Right cardiac atrium (tissue), 5 donors: ENCODE results near the gene CTTNBP2NL. TPM values are rescaled to one million over a fixed set of nuclear protein-coding genes. Genes with fewer than 3 reads are reported as not detected.
"Not testable (repeated sequence)": the region's sequence is repeated elsewhere in the genome, so short reads cannot be mapped to it uniquely, and the experiment has no call there.

Experiments
- ATAC-seq, 2 donors: fragments of 200-7000 bp; cut with Tn5 transposase; one replicate each; pipeline versions ENCODE4 v1.8.0 to v1.9.1; 2020; ENCODE audit warnings: moderate library complexity in 2 of 2, mild to moderate bottlenecking in 1 of 2
- DNase-seq, 3 donors: peaks; one replicate each; pipeline ENCODE4 v3.0.0-alpha.2; 2020
- H3K27ac ChIP-seq: one replicate; pipeline ENCODE4 v1.5.1; 2013; ENCODE audit warnings: mild to moderate bottlenecking, low read length, control low read depth, moderate library complexity
- H3K27me3 ChIP-seq: one replicate; pipeline ENCODE4 v1.6.1; 2013; ENCODE audit not compliant: control insufficient read depth, insufficient read depth
- H3K4me1 ChIP-seq: one replicate; pipeline ENCODE4 v1.6.1; 2013; ENCODE audit warnings: low read length; ENCODE audit not compliant: control insufficient read depth, insufficient read depth
- H3K4me3 ChIP-seq: one replicate; pipeline ENCODE4 v1.5.1; 2013; ENCODE audit warnings: low read length, control low read depth
- H3K9me3 ChIP-seq: one replicate; pipeline ENCODE4 v1.6.1; 2013; ENCODE audit warnings: low read length; ENCODE audit not compliant: control insufficient read depth
- WGBS: extraction: QIAGEN DNeasy Blood & Tissue Kit; methylation state at CpG from one replicate; pipeline ENCODE4 v1.1.7; 2013; 5-methylcytosine and 5-hydroxymethylcytosine counted together
- intact Hi-C, 4 donors: fragments of 100-400 bp; cut with DNase I; formaldehyde crosslinking; loops; one replicate each; pipeline versions ENCODE4 v1.11.0 to v1.14.0; 2022 to 2023
- polyA plus RNA-seq: library from polyadenylated mRNA; stranded (reverse); fragments of 200-250 nt; gene quantifications from one replicate; pipeline ENCODE4 v1.2.3, GENCODE V29; 2013
- total RNA-seq, 4 donors: library from RNA; stranded (reverse); fragmentation: NEBNext Ultra II Directional; extraction: Animal tissue kit (Norgen Biotek cat#: 25700); gene quantifications; one replicate each; pipeline ENCODE4 v1.2.1, GENCODE V29; 2021
- donor health status: healthy with polysubstance abuse.
- donor health status: DM: no; HTN: yes; CAD: no.
- donor health status: DM: no; HTN: no; CAD: no.
- donor health status: DM: no; HTN: yes; CAD: no; lungs with severe emphysema.
- donor health status: DM: yes; HTN: yes; CAD: no.

The CTTNBP2NL gene
- total and polyA plus RNA-seq, 5 donors = 5.1 to 24.9 (median 16.7) TPM

DNA sequence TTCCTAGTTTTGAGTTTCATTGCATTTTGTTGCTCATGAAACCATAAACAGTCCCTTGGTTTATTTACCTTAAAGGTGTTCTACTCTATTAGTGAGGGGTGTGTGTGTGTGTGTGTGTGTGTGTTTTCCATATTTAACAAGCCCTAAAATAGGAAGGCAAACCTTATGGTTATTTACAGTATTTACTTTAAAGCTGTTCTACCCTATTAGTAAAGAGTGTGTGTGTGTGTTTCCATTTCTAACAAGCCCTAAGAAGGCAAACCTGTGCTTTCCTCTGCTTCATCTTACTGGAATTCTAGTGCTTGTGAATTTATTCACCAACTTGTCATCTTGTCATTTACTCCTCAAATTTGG lies 53.6 kb downstream of the CTTNBP2NL start:
- Histone ChIP-seq H3K4me1 (peaks cover 6% of the 10 kb centered on the region), H3K27ac (no peak overlapping the region)

DNA sequence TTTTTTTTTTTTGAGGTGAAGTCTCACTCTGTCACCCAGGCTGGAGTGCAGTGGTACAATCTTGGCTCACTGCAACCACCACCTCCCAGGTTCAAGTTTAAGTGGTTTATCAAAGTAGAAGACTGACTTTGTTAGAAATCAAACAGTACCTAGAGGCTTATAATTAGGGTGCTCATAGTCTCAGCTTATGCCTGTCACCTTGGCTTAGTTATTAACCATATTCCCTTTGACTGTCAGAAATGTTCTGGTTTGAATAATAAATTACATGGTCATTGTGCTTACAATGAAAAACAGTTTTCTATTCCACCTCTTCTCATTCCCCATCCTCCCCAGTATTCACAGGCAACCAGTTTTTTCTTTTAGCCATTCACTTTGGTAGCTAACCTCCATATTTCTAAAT lies 54.8 kb downstream of the CTTNBP2NL start:
- no peak overlapping the region for H3K4me3 ChIP-seq
- no peaks in the 10 kb centered on the region for H3K27me3 ChIP-seq
- no peak for ATAC-seq
- H3K9me3 ChIP-seq = no peaks in the 10 kb centered on the region
- no peak overlapping the region for H3K27ac ChIP-seq
- peaks cover 2% of the 10 kb centered on the region for H3K4me1 ChIP-seq
- intact Hi-C loops = no loop called here
- DNase-seq = no peak

More for the DNA sequence above, 53.6 kb downstream of the CTTNBP2NL start:
- no peaks in the 10 kb centered on the region for H3K9me3 ChIP-seq
- no peak overlapping the region for H3K4me3 ChIP-seq
- DNase-seq (no peak), ATAC-seq (no peak)
- intact Hi-C loops = no loop called here
- H3K27me3 ChIP-seq = no peaks in the 10 kb centered on the region

DNA sequence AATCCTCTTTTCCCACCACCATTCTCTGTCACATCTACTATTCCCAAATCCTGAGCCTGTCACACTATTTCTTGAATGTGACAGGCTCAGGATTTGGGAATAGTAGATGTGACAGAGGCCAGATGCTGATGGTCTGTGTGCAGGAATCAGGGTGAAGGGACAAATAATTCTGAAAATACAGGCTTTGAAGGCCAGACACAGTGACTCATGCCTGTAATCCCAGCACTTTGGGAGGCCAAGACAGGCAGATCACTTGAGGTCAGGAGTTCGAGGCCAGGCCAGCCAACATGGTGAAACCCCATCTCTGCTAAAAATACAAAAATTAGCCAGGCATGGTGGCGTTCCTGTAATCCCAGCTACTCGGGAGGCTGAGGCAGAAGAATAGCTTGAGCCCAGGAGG lies 55.3 kb downstream of the CTTNBP2NL start:
- H3K9me3 ChIP-seq, H3K27ac ChIP-seq, DNase-seq, H3K27me3 ChIP-seq, H3K4me3 ChIP-seq, H3K4me1 ChIP-seq, intact Hi-C loops, ATAC-seq: not testable (repeated sequence)
- 72% methylated on average over 3 of the region's 3 CpGs for WGBS

DNA sequence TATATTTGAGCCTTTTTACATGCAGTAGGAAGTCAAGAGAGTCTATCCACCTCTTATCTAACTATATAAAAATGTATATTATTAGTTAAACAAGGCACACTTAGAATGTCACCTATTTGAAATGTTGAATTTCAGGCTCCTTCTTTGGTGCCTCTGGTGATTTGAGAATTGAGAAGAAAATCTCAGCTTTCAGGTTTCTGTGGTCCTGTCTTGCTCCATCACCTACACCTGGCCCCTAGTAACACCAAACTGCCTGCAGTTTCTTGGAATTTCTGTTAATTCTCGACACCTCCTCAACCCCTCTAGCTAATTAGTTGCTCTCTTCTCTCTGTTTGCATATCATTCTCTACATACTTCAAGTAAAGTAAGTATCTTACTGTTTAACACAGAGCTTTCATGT lies 57.9 kb downstream of the CTTNBP2NL start:
- 94% methylated on average over 1 of the region's 1 CpG for WGBS
- no peak overlapping the region for H3K27ac ChIP-seq
- DNase-seq (no peak), ATAC-seq (no peak)
- intact Hi-C loops = no loop called here
- no peaks in the 10 kb centered on the region for H3K9me3 ChIP-seq
- H3K27me3 ChIP-seq = no peaks in the 10 kb centered on the region
- H3K4me1 ChIP-seq = no peaks in the 10 kb centered on the region
- no peak overlapping the region for H3K4me3 ChIP-seq

DNA sequence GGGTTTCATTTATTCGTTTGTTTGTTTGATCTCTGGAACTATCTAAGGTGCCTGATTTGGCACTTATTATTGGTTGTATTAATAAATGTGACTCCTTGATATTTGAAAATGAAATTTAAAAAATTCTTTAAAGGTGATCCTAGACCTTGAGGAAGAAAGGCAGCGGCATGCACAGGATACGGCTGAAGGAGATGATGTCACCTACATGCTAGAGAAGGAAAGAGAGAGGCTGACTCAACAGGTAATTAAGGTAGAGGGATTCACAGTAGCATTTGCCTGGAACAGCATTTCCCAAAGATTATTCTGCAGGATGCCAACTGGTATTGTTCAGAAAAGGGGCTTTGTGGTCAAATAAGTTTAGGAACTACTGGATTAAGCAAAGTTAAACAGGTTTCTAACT lies 58.3 kb downstream of the CTTNBP2NL start:
- no peak for ATAC-seq
- intact Hi-C loops = no loop called here
- Histone ChIP-seq H3K4me1 (no peaks in the 10 kb centered on the region), H3K4me3 (no peak overlapping the region), H3K9me3 (no peaks in the 10 kb centered on the region), H3K27ac (no peak overlapping the region), H3K27me3 (no peaks in the 10 kb centered on the region)
- 89% methylated on average over 3 of the region's 3 CpGs for WGBS
- DNase-seq = no peak

DNA sequence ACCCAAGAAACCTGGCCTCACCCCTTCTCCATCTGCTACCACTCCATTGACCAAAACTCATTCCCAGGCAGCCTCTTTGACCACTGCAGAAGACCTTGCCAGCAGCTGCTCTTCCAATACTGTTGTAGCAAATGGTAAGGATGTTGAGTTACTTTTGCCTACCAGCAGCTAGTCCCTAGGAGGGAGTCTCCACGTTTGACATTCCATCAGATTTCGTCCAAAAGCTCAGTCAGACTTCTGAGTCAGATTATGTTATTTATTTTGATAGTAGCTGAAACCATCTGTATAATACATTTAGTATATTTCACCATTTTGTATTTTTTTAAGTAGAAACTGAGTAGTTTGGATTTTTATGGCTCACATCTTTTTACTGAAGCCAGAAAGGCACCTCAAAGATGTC lies 61.2 kb downstream of the CTTNBP2NL start:
- Histone ChIP-seq H3K27ac (no peak overlapping the region), H3K4me3 (no peak overlapping the region), H3K4me1 (no peaks in the 10 kb centered on the region), H3K27me3 (no peaks in the 10 kb centered on the region), H3K9me3 (no peaks in the 10 kb centered on the region)
- intact Hi-C loops = no loop called here
- ATAC-seq = no peak
- 80% methylated on average over 2 of the region's 2 CpGs for WGBS
- no peak for DNase-seq

DNA sequence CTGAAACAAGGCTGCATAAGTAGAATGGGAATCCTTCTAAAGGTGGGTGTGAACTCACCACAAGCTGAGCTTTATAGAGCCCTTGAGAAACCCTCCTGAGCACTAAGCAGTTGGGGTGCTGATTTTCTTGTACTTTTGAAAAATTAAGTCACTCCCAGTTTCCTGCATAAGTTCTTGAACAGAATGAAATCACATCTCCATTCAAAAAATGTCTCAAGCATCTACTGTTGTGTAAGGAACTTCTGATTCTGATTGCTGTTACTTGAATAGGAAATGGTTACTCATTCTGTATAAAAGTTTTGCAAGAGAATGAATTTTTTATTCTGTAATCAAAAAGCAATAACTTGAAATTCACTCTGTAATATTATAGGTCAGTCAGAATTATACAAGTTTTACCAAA lies 61.9 kb downstream of the CTTNBP2NL start:
- H3K27me3 ChIP-seq = no peaks in the 10 kb centered on the region
- intact Hi-C loops = no loop called here
- no peaks in the 10 kb centered on the region for H3K4me1 ChIP-seq
- ATAC-seq = no peak
- H3K27ac ChIP-seq = no peak overlapping the region
- H3K4me3 ChIP-seq = no peak overlapping the region
- no peak for DNase-seq
- H3K9me3 ChIP-seq = no peaks in the 10 kb centered on the region

DNA sequence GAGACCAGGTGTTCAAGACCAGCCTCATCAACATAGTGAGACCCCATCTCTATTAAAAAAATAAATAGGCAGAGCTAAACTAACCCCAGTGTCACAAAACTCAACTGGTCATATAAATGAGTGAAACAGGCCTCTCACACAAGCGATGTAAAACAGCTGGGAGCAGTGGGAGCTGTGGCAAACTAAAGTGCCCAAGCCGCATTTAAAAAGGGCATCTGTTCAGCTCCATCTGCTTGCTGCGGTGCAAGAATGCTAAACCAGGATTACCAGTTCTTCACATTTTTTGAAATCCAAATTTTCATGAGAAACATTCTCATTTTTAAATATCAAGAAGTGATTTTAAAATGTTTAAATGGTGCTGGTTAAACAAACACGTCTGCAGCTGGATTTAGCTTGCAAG lies 62.7 kb downstream of the CTTNBP2NL start:
- intact Hi-C loops = no loop called here
- DNase-seq (no peak), ATAC-seq (no peak)
- Histone ChIP-seq H3K4me3 (no peak overlapping the region), H3K9me3 (no peaks in the 10 kb centered on the region), H3K4me1 (no peaks in the 10 kb centered on the region), H3K27me3 (no peaks in the 10 kb centered on the region), H3K27ac (no peak overlapping the region)
- WGBS = 86% methylated on average over 4 of the region's 4 CpGs

DNA sequence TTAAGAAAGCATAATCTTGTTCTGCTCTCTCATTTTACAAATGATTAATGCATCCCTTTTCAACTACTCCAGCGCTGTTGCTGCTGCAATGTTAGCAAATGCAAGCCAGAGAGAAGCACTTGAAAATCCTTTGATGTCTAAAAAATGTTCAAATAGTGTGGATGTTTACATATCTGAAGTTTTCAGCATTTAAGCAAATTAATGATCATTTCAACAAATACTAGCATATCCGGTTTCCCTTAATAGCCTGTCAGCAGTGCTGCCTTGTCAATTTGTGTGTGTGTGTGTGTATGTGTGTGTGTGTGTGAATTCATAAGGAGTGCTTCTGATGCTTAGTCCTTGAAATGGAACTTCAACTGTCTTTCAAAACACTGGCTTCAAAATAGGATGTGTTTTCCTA lies 64.6 kb downstream of the CTTNBP2NL start:
- H3K4me1 ChIP-seq = no peaks in the 10 kb centered on the region
- no peaks in the 10 kb centered on the region for H3K9me3 ChIP-seq
- H3K27ac ChIP-seq = no peak overlapping the region

DNA sequence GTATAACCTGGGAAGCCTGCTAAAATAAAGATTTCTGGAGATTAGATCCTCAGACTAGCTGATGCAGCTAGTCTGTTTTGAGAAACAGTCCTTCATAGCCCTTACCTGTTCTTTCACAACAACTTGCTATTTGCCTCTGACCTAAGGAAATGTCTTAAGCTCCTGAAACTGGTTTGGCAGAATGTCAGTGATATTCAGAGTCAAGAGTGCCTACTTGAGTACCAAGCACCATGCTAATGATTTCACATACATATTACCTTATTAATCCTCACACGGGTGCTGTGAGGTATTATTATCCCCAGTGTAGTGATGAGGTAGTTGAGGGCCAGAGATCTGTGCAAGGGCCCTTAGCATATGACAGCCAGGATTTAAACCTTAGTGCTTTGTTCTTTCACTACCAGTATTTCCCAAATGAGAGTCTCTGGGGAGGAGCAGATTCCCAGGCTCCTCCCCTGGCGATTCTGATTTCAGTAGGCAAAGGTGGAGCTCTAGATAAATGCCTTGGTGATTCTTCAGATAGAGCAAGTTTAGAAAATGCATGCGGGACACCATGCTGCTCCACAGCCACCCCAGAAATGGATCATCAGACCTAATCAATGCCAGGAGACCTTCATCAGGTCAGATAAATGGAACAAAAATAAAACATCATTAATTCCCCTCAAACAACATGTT lies 65.3 kb downstream of the CTTNBP2NL start:
- ATAC-seq (no peak), DNase-seq (no peak)
- H3K4me3 ChIP-seq = no peak overlapping the region
- no peaks in the 10 kb centered on the region for H3K27me3 ChIP-seq
- H3K4me1 ChIP-seq = no peaks in the 10 kb centered on the region
- peak overlapping the region; percentile 7 for H3K27ac ChIP-seq
- intact Hi-C loops = no loop called here
- WGBS = 63% methylated on average over 3 of the region's 3 CpGs
- no peaks in the 10 kb centered on the region for H3K9me3 ChIP-seq

More for the DNA sequence above, 64.6 kb downstream of the CTTNBP2NL start:
- intact Hi-C loops = no loop called here
- 82% methylated on average over 2 of the region's 2 CpGs for WGBS
- Histone ChIP-seq H3K27me3 (no peaks in the 10 kb centered on the region), H3K4me3 (no peak overlapping the region)
- no peak for ATAC-seq
- DNase-seq = no peak

DNA sequence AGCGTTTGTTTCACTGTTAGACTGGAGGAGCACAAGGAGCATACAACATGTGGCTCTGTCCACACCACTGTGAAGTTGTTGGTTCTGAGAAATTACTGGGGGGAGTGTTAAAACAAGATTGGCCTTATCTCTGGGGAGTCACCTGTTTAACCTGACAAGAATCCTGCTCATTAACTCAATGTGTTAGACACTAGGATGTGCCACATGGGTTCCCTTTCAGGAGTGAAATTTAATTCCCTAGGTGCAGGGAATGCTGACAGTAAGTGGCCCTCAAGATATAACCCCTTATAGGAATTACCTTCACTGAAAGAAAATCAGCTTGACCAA lies 66.9 kb downstream of the CTTNBP2NL start:
- no peak for ATAC-seq
- intact Hi-C loops = no loop called here
- no peak overlapping the region for H3K27ac ChIP-seq
- H3K4me3 ChIP-seq = no peak overlapping the region
- no peaks in the 10 kb centered on the region for H3K9me3 ChIP-seq
- H3K27me3 ChIP-seq = no peaks in the 10 kb centered on the region
- H3K4me1 ChIP-seq = no peaks in the 10 kb centered on the region
- no peak for DNase-seq
- 61% methylated on average over 1 of the region's 1 CpG for WGBS

DNA sequence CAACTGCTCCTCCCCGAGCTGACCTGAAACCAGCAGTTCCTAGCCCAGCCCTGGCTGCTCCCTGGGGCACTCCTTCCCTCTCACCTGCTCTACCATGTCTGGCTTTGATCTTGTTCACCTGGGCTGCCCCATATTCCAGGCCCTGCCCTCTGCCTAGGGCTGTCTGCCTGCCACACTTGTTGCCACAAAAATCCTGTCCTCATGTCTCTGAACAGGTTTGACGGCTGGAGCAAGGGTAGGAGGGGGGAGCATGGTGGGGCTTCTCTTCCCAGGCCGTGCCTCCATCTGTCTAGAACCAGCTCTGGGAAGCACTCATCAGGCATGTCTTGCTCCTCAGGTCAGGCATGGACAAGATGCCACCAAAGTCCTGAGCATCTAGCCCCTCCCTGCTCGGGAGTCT lies 68.5 kb downstream of the CTTNBP2NL start:
- H3K27ac ChIP-seq = no peak overlapping the region
- H3K4me1 ChIP-seq = no peaks in the 10 kb centered on the region
- intact Hi-C loops = loop anchor here in 1 of 4 donors (2.0 kb wide), 1 partner anchor 72 kb away; no protein-coding TSS in a partner anchor

More for the DNA sequence above, 68.5 kb downstream of the CTTNBP2NL start:
- ATAC-seq = no peak
- Histone ChIP-seq H3K9me3 (no peaks in the 10 kb centered on the region), H3K4me3 (no peak overlapping the region), H3K27me3 (no peaks in the 10 kb centered on the region)
- DNase-seq = no peak
- WGBS = 61% methylated on average over 4 of the region's 4 CpGs
